Activated CD8-positive, alpha-beta T cell treated with anti-CD3 and anti-CD28 coated beads for 36 hours (primary cell): ENCODE results near the gene HSF5. TPM values are rescaled to one million over a fixed set of nuclear protein-coding genes. Genes with fewer than 3 reads are reported as not detected.
"Not testable (repeated sequence)": the region's sequence is repeated elsewhere in the genome, so short reads cannot be mapped to it uniquely, and the experiment has no call there.

Experiments
- ATAC-seq: fragments of 200-7000 bp; cut with Tn5 transposase; one replicate; pipeline ENCODE4 v1.10.0; 2021; ENCODE audit warnings: mild to moderate bottlenecking, moderate library complexity
- CTCF ChIA-PET: fragments of 350-600 bp; sonication (Branson Sonifier 250); formaldehyde crosslinking; loops from one replicate; lab custom pipeline; 2021; ENCODE audit warnings: antibody characterized with exemption; lab: Charles Lee
- POLR2A ChIA-PET: fragments of 350-600 bp; sonication (Branson Sonifier 250); formaldehyde crosslinking; loops from one replicate; lab custom pipeline; 2021; ENCODE audit warnings: antibody characterized with exemption; lab: Charles Lee
- DNase-seq: peaks from one replicate; pipeline ENCODE4 v3.0.0-alpha.2; 2020
- H3K27ac Mint-ChIP-seq: one replicate; pipeline ENCODE4 v1.8.0; 2021; ENCODE audit warnings: mild to moderate bottlenecking, mixed read lengths
- H3K27me3 Mint-ChIP-seq: one replicate; pipeline ENCODE4 v1.8.0; 2021; ENCODE audit warnings: mixed read lengths
- H3K36me3 Mint-ChIP-seq: one replicate; pipeline ENCODE4 v1.8.0; 2021; ENCODE audit warnings: low read depth, mixed read lengths
- H3K4me1 Mint-ChIP-seq: one replicate; pipeline ENCODE4 v1.8.0; 2021; ENCODE audit warnings: low read depth, mixed read lengths
- H3K4me3 Mint-ChIP-seq: one replicate; pipeline ENCODE4 v1.8.0; 2021; ENCODE audit warnings: mild to moderate bottlenecking, moderate library complexity, mixed read lengths
- H3K9me3 Mint-ChIP-seq: one replicate; pipeline ENCODE4 v1.8.0; 2021; ENCODE audit warnings: mixed read lengths
- CTCF ChIP-seq: fragments of 200-600 bp; IDR thresholded peaks from one replicate; pipeline ENCODE4 v1.8.0; 2022; ENCODE audit warnings: antibody characterized with exemption, mild to moderate bottlenecking
- intact Hi-C: fragments of 100-400 bp; cut with micrococcal nuclease; formaldehyde crosslinking; loops from one replicate; pipeline ENCODE4 v1.10.0; 2022
- total RNA-seq, 2 experiments: library from RNA; stranded (reverse); gene quantifications; one replicate each; pipeline ENCODE4 v1.2.3, GENCODE V29; 2021

The HSF5 gene
- total RNA-seq, 2 experiments from 2014 or later = 3.2 to 3.9 TPM

GRCh38 chr17:58504826-58505351, 16.7 kb upstream of the HSF5 start:
- ATAC-seq = no peak
- Mint-ChIP-seq H3K27me3 (no peaks in the 10 kb centered on the region), H3K4me3 (no peak overlapping the region), H3K27ac (no peak overlapping the region), H3K9me3 (no peaks in the 10 kb centered on the region), H3K36me3 (peaks cover 38% of the 10 kb centered on the region), H3K4me1 (peaks cover 4% of the 10 kb centered on the region)
- DNase-seq = no peak
- intact Hi-C loops = no loop called here
- ChIA-PET CTCF (no interaction called here), POLR2A (interaction anchor here (0.9 to 1.0 kb wide), 4 partner anchors 9 to 127 kb away, joined by 3 to 4 read pairs (median 4); no protein-coding TSS in a partner anchor)
- no peak for TF ChIP-seq CTCF

- Mint-ChIP-seq H3K9me3 (no peaks in the 10 kb centered on the region), H3K27ac (no peak overlapping the region), H3K4me3 (no peak overlapping the region), H3K36me3 (peaks cover 33% of the 10 kb centered on the region), H3K4me1 (no peaks in the 10 kb centered on the region), H3K27me3 (no peaks in the 10 kb centered on the region)
- intact Hi-C loops = no loop called here
- CTCF ChIA-PET = no interaction called here
- TF ChIP-seq CTCF = no peak
- POLR2A ChIA-PET = interaction anchor here (0.9 to 1.6 kb wide), 4 partner anchors 11 to 128 kb away, joined by 3 to 6 read pairs (median 3); no protein-coding TSS in a partner anchor
- ATAC-seq = no peak
- DNase-seq = no peak
Measured at GRCh38 chr17:58503866-58504265, 15.7 kb upstream of the HSF5 start.

- peaks cover 36% of the 10 kb centered on the region for H3K36me3 Mint-ChIP-seq
- CTCF ChIA-PET = interaction anchor here (1.4 kb wide), 1 partner anchor 186 kb away, joined by 4 read pairs; no protein-coding TSS in a partner anchor
- not testable (repeated sequence) for ATAC-seq
Measured at GRCh38 chr17:58503134-58503533, 14.9 kb upstream of the HSF5 start.

GRCh38 chr17:58501451-58501850, 13.2 kb upstream of the HSF5 start:
- TF ChIP-seq CTCF = no peak
- Mint-ChIP-seq H3K27me3 (no peaks in the 10 kb centered on the region), H3K9me3 (no peaks in the 10 kb centered on the region), H3K36me3 (peaks cover 34% of the 10 kb centered on the region), H3K27ac (no peak overlapping the region), H3K4me3 (no peak overlapping the region), H3K4me1 (no peaks in the 10 kb centered on the region)
- DNase-seq (no peak), ATAC-seq (no peak)
- CTCF ChIA-PET = interaction anchor here (1.4 kb wide), 1 partner anchor 14 kb away, joined by 6 read pairs; the partner anchor contains the start of gene HSF5
- POLR2A ChIA-PET = interaction anchor here (0.6 to 0.9 kb wide), 2 partner anchors 9 to 55 kb away, joined by 3 read pairs; no protein-coding TSS in a partner anchor
- intact Hi-C loops = no loop called here

More at GRCh38 chr17:58503134-58503533, 14.9 kb upstream of the HSF5 start:
- H3K27ac Mint-ChIP-seq, H3K9me3 Mint-ChIP-seq, H3K4me3 Mint-ChIP-seq, intact Hi-C loops, H3K4me1 Mint-ChIP-seq, H3K27me3 Mint-ChIP-seq, DNase-seq: not testable (repeated sequence)
- POLR2A ChIA-PET = interaction anchor here (0.8 to 1.6 kb wide), 3 partner anchors 9 to 13 kb away, joined by 3 to 6 read pairs (median 3); no protein-coding TSS in a partner anchor

GRCh38 chr17:58498177-58498828, 10.1 kb upstream of the HSF5 start:
- CTCF ChIA-PET = interaction anchor here (1.4 kb wide), 1 partner anchor 15 kb away, joined by 3 read pairs; no protein-coding TSS in a partner anchor
- Mint-ChIP-seq H3K9me3 (no peaks in the 10 kb centered on the region), H3K36me3 (peaks cover 44% of the 10 kb centered on the region), H3K27ac (no peak overlapping the region), H3K4me3 (no peak overlapping the region), H3K4me1 (peaks cover 7% of the 10 kb centered on the region), H3K27me3 (no peaks in the 10 kb centered on the region)
- POLR2A ChIA-PET = interaction anchor here (0.8 to 2.8 kb wide), 4 partner anchors 12 to 18 kb away, joined by 3 to 14 read pairs (median 4); partner anchors contain the start of gene MTMR4
- ATAC-seq (no peak), DNase-seq (no peak)
- intact Hi-C loops = no loop called here
- no peak for TF ChIP-seq CTCF
